Endothelial cell of umbilical vein (primary cell): ENCODE data around the gene UBE2S.

Experiments used
- MYC ChIP-seq: IDR thresholded peaks from one replicate; pipeline ENCODE4 v1.6.1; 2011; ENCODE audit warnings: mild to moderate bottlenecking, low read depth, low read length
- POLR2A ChIP-seq: IDR thresholded peaks from 2 replicates; pipeline ENCODE4 v1.6.1; 2012; ENCODE audit warnings: low read depth, mild to moderate bottlenecking, control low read depth, low read length
- POLR2AphosphoS5 ChIP-seq: IDR thresholded peaks from 2 replicates; pipeline ENCODE4 v1.6.1; 2012; ENCODE audit warnings: low read depth, mild to moderate bottlenecking, control low read depth, low read length, moderate library complexity; ENCODE audit not compliant: insufficient read depth
- TF ChIP-seq, protein P1 (sequence below), 2 donors: IDR thresholded peaks; 1 replicate in 1 of 2; 2 replicates in 1 of 2; pipeline ENCODE4 v1.5.1; 2011; ENCODE audit warnings: low read length in 2 of 2, mild to moderate bottlenecking in 2 of 2, moderate library complexity in 2 of 2, control low read depth in 1 of 2, inconsistent platforms in 1 of 2, low read depth in 1 of 2; ENCODE audit not compliant: insufficient read depth in 1 of 2; ENCODE audit errors: extremely low read depth in 1 of 2

DNA sequence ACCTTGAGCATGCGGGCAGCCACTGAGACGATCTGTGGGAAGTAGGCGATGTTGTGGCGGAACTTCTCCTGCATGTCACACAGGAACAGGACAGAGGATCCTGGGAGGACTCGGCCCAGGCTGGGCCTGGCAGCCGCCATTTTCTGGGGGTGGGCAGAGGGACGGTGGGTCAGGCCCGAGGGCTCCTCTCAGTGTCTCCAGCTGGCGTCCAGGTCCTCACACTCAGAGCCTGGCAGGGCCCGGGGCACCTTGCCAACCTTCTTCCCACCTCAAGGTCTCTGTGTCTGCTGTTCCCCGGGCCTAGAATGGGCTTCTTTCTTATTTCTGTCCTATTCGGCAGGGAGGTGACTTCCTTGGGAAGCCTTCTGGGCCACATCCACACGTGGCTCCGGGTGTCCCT lies 48.8 kb upstream of the UBE2S start:
- TF ChIP-seq POLR2AphosphoS5: no peak
- TF ChIP-seq POLR2A: no peak
- no peak for TF ChIP-seq MYC
- TF ChIP-seq, protein P1, sequence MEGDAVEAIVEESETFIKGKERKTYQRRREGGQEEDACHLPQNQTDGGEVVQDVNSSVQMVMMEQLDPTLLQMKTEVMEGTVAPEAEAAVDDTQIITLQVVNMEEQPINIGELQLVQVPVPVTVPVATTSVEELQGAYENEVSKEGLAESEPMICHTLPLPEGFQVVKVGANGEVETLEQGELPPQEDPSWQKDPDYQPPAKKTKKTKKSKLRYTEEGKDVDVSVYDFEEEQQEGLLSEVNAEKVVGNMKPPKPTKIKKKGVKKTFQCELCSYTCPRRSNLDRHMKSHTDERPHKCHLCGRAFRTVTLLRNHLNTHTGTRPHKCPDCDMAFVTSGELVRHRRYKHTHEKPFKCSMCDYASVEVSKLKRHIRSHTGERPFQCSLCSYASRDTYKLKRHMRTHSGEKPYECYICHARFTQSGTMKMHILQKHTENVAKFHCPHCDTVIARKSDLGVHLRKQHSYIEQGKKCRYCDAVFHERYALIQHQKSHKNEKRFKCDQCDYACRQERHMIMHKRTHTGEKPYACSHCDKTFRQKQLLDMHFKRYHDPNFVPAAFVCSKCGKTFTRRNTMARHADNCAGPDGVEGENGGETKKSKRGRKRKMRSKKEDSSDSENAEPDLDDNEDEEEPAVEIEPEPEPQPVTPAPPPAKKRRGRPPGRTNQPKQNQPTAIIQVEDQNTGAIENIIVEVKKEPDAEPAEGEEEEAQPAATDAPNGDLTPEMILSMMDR (IDR thresholded peaks at IDR 0.05; ENCODE audit: extremely low read depth in 1 of 2, insufficient read depth in 1 of 2, low read depth in 1 of 2, low read length in 2 of 2): no peak
